Hepatocyte (in vitro differentiated cells): ENCODE results near the gene AS3MT.

Source experiments
- CTCF ChIP-seq: fragments of 200-600 bp; sonication (generic); IDR thresholded peaks from 2 replicates; pipeline ENCODE4 v1.5.1; 2016; ENCODE audit warnings: antibody characterized with exemption, mild to moderate bottlenecking; ENCODE audit not compliant: poor library complexity
- EZH2 ChIP-seq: fragments of 200-600 bp; sonication (generic); IDR thresholded peaks from 2 replicates; pipeline ENCODE4 v1.6.1; 2016; ENCODE audit warnings: antibody characterized with exemption, mild to moderate bottlenecking, borderline replicate concordance

DNA sequence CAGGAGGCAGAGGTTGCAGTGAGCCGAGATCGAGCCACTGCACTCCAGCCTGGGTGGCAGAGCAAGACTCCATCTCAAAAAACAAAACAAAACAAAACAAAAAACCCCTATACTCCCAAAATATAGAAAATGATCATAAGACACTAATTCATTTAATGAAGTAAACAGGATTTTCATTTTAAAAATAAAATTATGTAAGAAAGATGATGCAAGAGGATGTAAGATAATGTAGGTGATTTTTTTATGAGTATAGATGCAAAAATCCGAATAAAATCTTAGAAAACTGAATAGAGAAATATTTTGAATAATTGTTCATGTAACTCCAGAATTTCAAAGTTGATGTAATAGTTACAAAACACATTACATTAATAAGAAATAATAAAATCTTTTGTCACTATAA lies 3.6 kb upstream of the AS3MT start:
- TF ChIP-seq CTCF (no peak), EZH2 (no peak)
